ENCODE measurements around the gene NCK2. TPM values are rescaled to one million over a fixed set of nuclear protein-coding genes. Genes with fewer than 3 reads are reported as not detected.

The NCK2 gene
- total and polyA plus RNA-seq, 10 of the 15 experiments (the other 5 are each of a cell fraction or from before 2014, with no cell fraction given): 1.2 to 30.9 (median 14.1) TPM

GRCh38 chr2:105714141-105714540 lies 30.6 kb upstream of the NCK2 start:
- WGBS (ENCODE audit: insufficient coverage, insufficient replicate concordance, low lambda C conversion rate, missing lambda C conversion rate): 39% methylated on average over 6 of the region's 6 CpGs
- Histone ChIP-seq H3K4me2 (ENCODE audit: control insufficient read depth, insufficient read depth) (no peak overlapping the region), H3K9ac (ENCODE audit: control insufficient read depth, insufficient read depth, low read length) (no peak overlapping the region), H3K27me3 (replicated peaks in 1 of 2; ENCODE audit: control insufficient read depth in 2 of 2, insufficient read depth in 2 of 2, low read length in 1 of 2) (peaks cover 0 to 6% of the 10 kb centered on the region in 2 experiments; a peak in 3 of 4 replicates), H3K36me3 (ENCODE audit: control insufficient read depth in 2 of 2, insufficient read depth in 2 of 2, low read length in 1 of 2) (no peaks in the 10 kb centered on the region), H3K9me3 (replicated peaks; ENCODE audit: control insufficient read depth, insufficient read depth, low read length) (no peaks in the 10 kb centered on the region), H3K4me1 (ENCODE audit: control insufficient read depth, insufficient read depth, low read length) (no peaks in the 10 kb centered on the region), H4K20me1 (ENCODE audit: control insufficient read depth, insufficient read depth) (no peaks in the 10 kb centered on the region), H3K27ac (ENCODE audit: control insufficient read depth, insufficient read depth) (no peak overlapping the region), H2AFZ (ENCODE audit: control insufficient read depth, low read depth, low read length) (no peak overlapping the region), H3K4me3 (no peak overlapping the region), H3K79me2 (ENCODE audit: control insufficient read depth, insufficient read depth, low read length) (no peaks in the 10 kb centered on the region)
- no peak for DNase-seq (ENCODE audit: low read depth, low spot score)
- SMC1A ChIA-PET (ENCODE audit: uncharacterized antibody, unreplicated experiment): no interaction called here
- POLR2A ChIA-PET: no interaction called here
- CTCF ChIA-PET: no interaction called here
- FAIRE-seq: peak; percentile 52
- ATAC-seq: no peak
- TF ChIP-seq RCOR1 (conservative IDR thresholded peaks at IDR 0.05; ENCODE audit: low read depth, low read length): no peak
- TF ChIP-seq NR2C1 (IDR thresholded peaks at IDR 0.05): no peak
- no peak for TF ChIP-seq ZNF24 (IDR thresholded peaks at IDR 0.05)
- TF ChIP-seq ETV6 (conservative IDR thresholded peaks at IDR 0.05 in 1 of 2, IDR thresholded peaks at IDR 0.05 in 1 of 2; ENCODE audit: borderline replicate concordance in 1 of 2, low read depth in 1 of 2): no peak
- no peak for TF ChIP-seq ZSCAN29 (IDR thresholded peaks at IDR 0.05)
- no peak for TF ChIP-seq ZZZ3 (IDR thresholded peaks at IDR 0.05; ENCODE audit: control insufficient read depth, insufficient read length, low read depth)
- TF ChIP-seq NFXL1 (IDR thresholded peaks at IDR 0.05; ENCODE audit: borderline replicate concordance): no peak
- TF ChIP-seq MTA3 (IDR thresholded peaks at IDR 0.05; ENCODE audit: borderline replicate concordance, low read length): no peak
- TF ChIP-seq TBL1XR1 (IDR thresholded peaks at IDR 0.05; ENCODE audit: low read depth, low read length): no peak
- TF ChIP-seq, protein P1, sequence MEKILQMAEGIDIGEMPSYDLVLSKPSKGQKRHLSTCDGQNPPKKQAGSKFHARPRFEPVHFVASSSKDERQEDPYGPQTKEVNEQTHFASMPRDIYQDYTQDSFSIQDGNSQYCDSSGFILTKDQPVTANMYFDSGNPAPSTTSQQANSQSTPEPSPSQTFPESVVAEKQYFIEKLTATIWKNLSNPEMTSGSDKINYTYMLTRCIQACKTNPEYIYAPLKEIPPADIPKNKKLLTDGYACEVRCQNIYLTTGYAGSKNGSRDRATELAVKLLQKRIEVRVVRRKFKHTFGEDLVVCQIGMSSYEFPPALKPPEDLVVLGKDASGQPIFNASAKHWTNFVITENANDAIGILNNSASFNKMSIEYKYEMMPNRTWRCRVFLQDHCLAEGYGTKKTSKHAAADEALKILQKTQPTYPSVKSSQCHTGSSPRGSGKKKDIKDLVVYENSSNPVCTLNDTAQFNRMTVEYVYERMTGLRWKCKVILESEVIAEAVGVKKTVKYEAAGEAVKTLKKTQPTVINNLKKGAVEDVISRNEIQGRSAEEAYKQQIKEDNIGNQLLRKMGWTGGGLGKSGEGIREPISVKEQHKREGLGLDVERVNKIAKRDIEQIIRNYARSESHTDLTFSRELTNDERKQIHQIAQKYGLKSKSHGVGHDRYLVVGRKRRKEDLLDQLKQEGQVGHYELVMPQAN (conservative IDR thresholded peaks at IDR 0.05): no peak
- TF ChIP-seq, protein P2, sequence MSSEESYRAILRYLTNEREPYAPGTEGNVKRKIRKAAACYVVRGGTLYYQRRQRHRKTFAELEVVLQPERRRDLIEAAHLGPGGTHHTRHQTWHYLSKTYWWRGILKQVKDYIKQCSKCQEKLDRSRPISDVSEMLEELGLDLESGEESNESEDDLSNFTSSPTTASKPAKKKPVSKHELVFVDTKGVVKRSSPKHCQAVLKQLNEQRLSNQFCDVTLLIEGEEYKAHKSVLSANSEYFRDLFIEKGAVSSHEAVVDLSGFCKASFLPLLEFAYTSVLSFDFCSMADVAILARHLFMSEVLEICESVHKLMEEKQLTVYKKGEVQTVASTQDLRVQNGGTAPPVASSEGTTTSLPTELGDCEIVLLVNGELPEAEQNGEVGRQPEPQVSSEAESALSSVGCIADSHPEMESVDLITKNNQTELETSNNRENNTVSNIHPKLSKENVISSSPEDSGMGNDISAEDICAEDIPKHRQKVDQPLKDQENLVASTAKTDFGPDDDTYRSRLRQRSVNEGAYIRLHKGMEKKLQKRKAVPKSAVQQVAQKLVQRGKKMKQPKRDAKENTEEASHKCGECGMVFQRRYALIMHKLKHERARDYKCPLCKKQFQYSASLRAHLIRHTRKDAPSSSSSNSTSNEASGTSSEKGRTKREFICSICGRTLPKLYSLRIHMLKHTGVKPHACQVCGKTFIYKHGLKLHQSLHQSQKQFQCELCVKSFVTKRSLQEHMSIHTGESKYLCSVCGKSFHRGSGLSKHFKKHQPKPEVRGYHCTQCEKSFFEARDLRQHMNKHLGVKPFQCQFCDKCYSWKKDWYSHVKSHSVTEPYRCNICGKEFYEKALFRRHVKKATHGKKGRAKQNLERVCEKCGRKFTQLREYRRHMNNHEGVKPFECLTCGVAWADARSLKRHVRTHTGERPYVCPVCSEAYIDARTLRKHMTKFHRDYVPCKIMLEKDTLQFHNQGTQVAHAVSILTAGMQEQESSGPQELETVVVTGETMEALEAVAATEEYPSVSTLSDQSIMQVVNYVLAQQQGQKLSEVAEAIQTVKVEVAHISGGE (CRISPR knock-in tag; IDR thresholded peaks at IDR 0.05): no peak
- TF ChIP-seq SMC3 (IDR thresholded peaks at IDR 0.05; ENCODE audit: borderline replicate concordance, low read length): no peak
- TF ChIP-seq IRF4 (IDR thresholded peaks at IDR 0.05; ENCODE audit: low read depth, low read length): no peak
- in situ Hi-C loops (cut with MboI): no loop called here
- intact Hi-C loops (cut with micrococcal nuclease; ENCODE audit: unreplicated experiment): no loop called here
- RAD21 ChIA-PET (ENCODE audit: unreplicated experiment): no interaction called here
- no TSS peak for BruUV-seq (replicated peaks)

Measured in GM12878 (cell line).